Tibial nerve (tissue), 4 donors: ENCODE results near the gene SLX9. TPM values are rescaled to one million over a fixed set of nuclear protein-coding genes. Genes with fewer than 3 reads are reported as not detected.

Experiments used
- DNase-seq, 2 donors: peaks; one replicate each; pipeline ENCODE4 v3.0.0-alpha.2; 2019; ENCODE audit warnings: low spot score in 2 of 2
- H3K27ac ChIP-seq, 4 donors: fragments of 200-600 bp; sonication (generic) in 3 of 4; one replicate each; pipeline ENCODE4 v1.5.1; 2017 to 2019; ENCODE audit warnings: mild to moderate bottlenecking in 1 of 4
- H3K27me3 ChIP-seq, 2 donors: fragments of 200-600 bp; sonication (generic) in 1 of 2; one replicate each; pipeline versions ENCODE4 v1.5.1 to v1.6.0; 2017 to 2019
- H3K36me3 ChIP-seq, 3 donors: fragments of 200-600 bp; sonication (generic); one replicate each; pipeline ENCODE4 v1.5.1; 2018 to 2019
- H3K4me1 ChIP-seq, 4 donors: fragments of 200-600 bp; sonication (generic) in 3 of 4; one replicate each; pipeline ENCODE4 v1.5.1; 2017 to 2019
- H3K4me3 ChIP-seq, 4 donors: fragments of 200-600 bp; sonication (generic) in 3 of 4; one replicate each; pipeline ENCODE4 v1.5.1; 2017 to 2019; ENCODE audit warnings: mild to moderate bottlenecking in 1 of 4, moderate library complexity in 1 of 4
- H3K9me3 ChIP-seq, 4 donors: fragments of 200-600 bp; sonication (generic) in 3 of 4; one replicate each; pipeline ENCODE4 v1.5.1; 2017 to 2019
- CTCF ChIP-seq, 5 experiments: fragments of 200-600 bp in 3 of 5; fragments of 450-650 bp in 2 of 5; sonication (generic) in 3 of 5; IDR thresholded peaks; one replicate each; pipeline ENCODE4 v1.5.1; 2016 to 2019; ENCODE audit warnings: antibody characterized with exemption in 5 of 5, mild to moderate bottlenecking in 3 of 5, moderate library complexity in 2 of 5
- EP300 ChIP-seq, 2 donors: sonication (generic); formaldehyde crosslinking; IDR thresholded peaks; one replicate each; pipeline ENCODE4 v1.6.1; 2017; ENCODE audit warnings: antibody characterized with exemption in 2 of 2, mild to moderate bottlenecking in 1 of 2
- POLR2A ChIP-seq, 2 donors: fragments of 450-650 bp; IDR thresholded peaks; one replicate each; pipeline ENCODE4 v1.6.1; 2017; ENCODE audit warnings: antibody characterized with exemption in 2 of 2, mild to moderate bottlenecking in 2 of 2, moderate library complexity in 2 of 2
- WGBS, 2 donors: methylation state at CpG; one replicate each; pipeline ENCODE4 v1.1.5; 2018; 5-methylcytosine and 5-hydroxymethylcytosine counted together
- total RNA-seq, 4 donors: library from RNA; depleted of rRNA; stranded (reverse); fragments of >200 nt; gene quantifications; one replicate each; pipeline ENCODE4 v1.1.0, GENCODE V29; 2016

The SLX9 gene
- total RNA-seq, 4 donors from 2014 or later, result 3.7 to 19.8 (median 13.3) TPM

- Histone ChIP-seq H3K27ac (no peak overlapping the region), H3K36me3 (no peaks in the 10 kb centered on the region), H3K9me3 (no peaks in the 10 kb centered on the region), H3K27me3 (no peaks in the 10 kb centered on the region), H3K4me1 (peaks cover 0 to 23% (median 11%) of the 10 kb centered on the region in 4 donors), H3K4me3 (no peak overlapping the region)
- TF ChIP-seq POLR2A (IDR thresholded peaks at IDR 0.05), result no peak
- TF ChIP-seq CTCF (IDR thresholded peaks at IDR 0.05), result no peak
- no peak for TF ChIP-seq EP300 (IDR thresholded peaks at IDR 0.05)
- DNase-seq, result no peak
- WGBS, 2 donors, result 71 to 80% methylated on average over 11 to 20 of the region's 36 CpGs
Measured at GRCh38 chr21:44996983-44997936, 57.4 kb downstream of the SLX9 start.

GRCh38 chr21:44998086-44998620, 58.3 kb downstream of the SLX9 start:
- peaks cover 0 to 22% (median 11%) of the 10 kb centered on the region in 4 donors for H3K4me1 ChIP-seq
- 83 to 91% methylated on average over 4 to 10 of the region's 10 CpGs for WGBS, 2 donors
- no peak overlapping the region for H3K4me3 ChIP-seq
- DNase-seq, result no peak
- no peak overlapping the region for H3K27ac ChIP-seq
- no peaks in the 10 kb centered on the region for H3K36me3 ChIP-seq
- no peaks in the 10 kb centered on the region for H3K9me3 ChIP-seq
- TF ChIP-seq EP300 (IDR thresholded peaks at IDR 0.05), result no peak
- TF ChIP-seq POLR2A (IDR thresholded peaks at IDR 0.05), result no peak
- TF ChIP-seq CTCF (IDR thresholded peaks at IDR 0.05), result no peak
- H3K27me3 ChIP-seq, result no peaks in the 10 kb centered on the region

GRCh38 chr21:44998621-44999427, 59.0 kb downstream of the SLX9 start:
- Histone ChIP-seq H3K36me3 (no peaks in the 10 kb centered on the region), H3K27ac (no peak overlapping the region), H3K27me3 (no peaks in the 10 kb centered on the region), H3K4me1 (peaks cover 0 to 17% (median 11%) of the 10 kb centered on the region in 4 donors), H3K9me3 (no peaks in the 10 kb centered on the region), H3K4me3 (no peak overlapping the region)
- DNase-seq, result no peak
- WGBS, 2 donors, result 72 to 82% methylated on average over 12 to 27 of the region's 32 CpGs
- TF ChIP-seq CTCF (IDR thresholded peaks at IDR 0.05) (no peak), POLR2A (IDR thresholded peaks at IDR 0.05) (no peak), EP300 (IDR thresholded peaks at IDR 0.05) (no peak)

DNA sequence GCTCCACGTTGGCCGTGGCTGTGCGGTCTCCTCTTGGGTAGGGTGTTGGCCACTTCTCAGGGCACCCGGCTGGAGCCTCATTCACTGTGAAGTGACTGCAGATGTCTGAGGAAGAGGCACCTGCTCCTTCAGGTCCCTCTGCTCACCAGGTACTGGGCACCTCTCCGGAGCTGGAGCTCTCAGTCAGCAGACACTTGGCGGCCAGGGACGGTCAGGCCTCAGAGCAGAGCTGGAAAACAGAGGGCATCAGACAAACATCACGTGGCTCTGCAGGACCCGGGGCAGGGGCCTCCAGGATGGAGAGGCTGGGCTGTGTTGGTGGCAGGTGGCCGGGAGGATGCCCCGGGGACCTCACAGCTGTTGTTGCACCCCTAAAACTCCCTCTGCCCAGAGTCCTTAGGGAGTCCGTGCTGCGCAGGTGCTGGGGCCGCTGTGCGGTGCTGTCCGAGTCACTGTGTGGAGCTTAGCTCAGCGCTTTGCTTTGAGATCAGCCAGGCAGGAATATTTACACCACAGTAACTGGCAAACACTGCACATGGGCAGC, 59.7 kb downstream of the SLX9 start:
- 90 to 95% methylated on average over 14 of the region's 17 CpGs for WGBS, 2 donors
- no peaks in the 10 kb centered on the region for H3K9me3 ChIP-seq
- peaks cover 0 to 13% (median 9%) of the 10 kb centered on the region in 4 donors for H3K4me1 ChIP-seq
- no peak for TF ChIP-seq CTCF (IDR thresholded peaks at IDR 0.05)
- no peak for TF ChIP-seq POLR2A (IDR thresholded peaks at IDR 0.05)
- TF ChIP-seq EP300 (IDR thresholded peaks at IDR 0.05), result no peak
- H3K27ac ChIP-seq, result no peak overlapping the region
- no peak for DNase-seq
- H3K4me3 ChIP-seq, result no peak overlapping the region
- H3K27me3 ChIP-seq, result no peaks in the 10 kb centered on the region
- H3K36me3 ChIP-seq, result no peaks in the 10 kb centered on the region
